Trophoblast cell (in vitro differentiated cells and primary cell): Measurements from ENCODE around the gene SUPT5H.
A peak's percentile ranks its signal among the peaks of the same experiment; 100 is the strongest.

Source experiments
- DNase-seq, 2 donors: peaks; one replicate each; pipeline ENCODE4 v3.0.0-alpha.2; 2016
- H2AFZ ChIP-seq: 2 replicates; pipeline ENCODE4 v1.6.1; 2013; ENCODE audit warnings: low read length, moderate library complexity, mild to moderate bottlenecking; ENCODE audit not compliant: insufficient read depth, poor library complexity
- H2AK5ac ChIP-seq: 2 replicates; pipeline ENCODE4 v1.6.1; 2013; ENCODE audit warnings: mild to moderate bottlenecking, low read length
- H2BK120ac ChIP-seq: 2 replicates; pipeline ENCODE4 v1.6.1; 2013; ENCODE audit warnings: low read length, mild to moderate bottlenecking, moderate library complexity; ENCODE audit not compliant: insufficient read depth, poor library complexity
- H2BK12ac ChIP-seq: 2 replicates; pipeline ENCODE4 v1.6.1; 2013; ENCODE audit warnings: mild to moderate bottlenecking, low read length, moderate library complexity
- H2BK5ac ChIP-seq: 2 replicates; pipeline ENCODE4 v1.6.1; 2013; ENCODE audit warnings: low read length, low read depth, moderate library complexity, mild to moderate bottlenecking; ENCODE audit not compliant: poor library complexity
- H3K14ac ChIP-seq: 2 replicates; pipeline ENCODE4 v1.6.1; 2013; ENCODE audit warnings: mild to moderate bottlenecking, low read length
- H3K18ac ChIP-seq: 2 replicates; pipeline ENCODE4 v1.6.1; 2013; ENCODE audit warnings: mild to moderate bottlenecking, low read length
- H3K23ac ChIP-seq: 2 replicates; pipeline ENCODE4 v1.6.1; 2013; ENCODE audit warnings: low read length
- H3K27ac ChIP-seq: 2 replicates; pipeline ENCODE4 v1.5.1; 2013; ENCODE audit warnings: low read depth, mild to moderate bottlenecking, inconsistent platforms, low read length, moderate library complexity
- H3K27me3 ChIP-seq: 2 replicates; pipeline ENCODE4 v1.6.1; 2013; ENCODE audit warnings: inconsistent platforms, mild to moderate bottlenecking, low read length, moderate library complexity; ENCODE audit not compliant: insufficient read depth
- H3K36me3 ChIP-seq, 2 experiments: 1 replicate in 1 of 2; 2 replicates in 1 of 2; pipeline ENCODE4 v1.6.1; 2013; ENCODE audit warnings: low read length in 2 of 2, mild to moderate bottlenecking in 2 of 2, moderate library complexity in 1 of 2; ENCODE audit not compliant: insufficient read depth in 2 of 2, control insufficient read depth in 1 of 2
- H3K4ac ChIP-seq: 2 replicates; pipeline ENCODE4 v1.6.1; 2013; ENCODE audit warnings: low read depth, mild to moderate bottlenecking, low read length, moderate library complexity
- H3K4me1 ChIP-seq, 2 experiments: 1 replicate in 1 of 2; 2 replicates in 1 of 2; pipeline ENCODE4 v1.6.1; 2013; ENCODE audit warnings: low read length in 2 of 2, mild to moderate bottlenecking in 2 of 2, moderate library complexity in 1 of 2; ENCODE audit not compliant: insufficient read depth in 2 of 2, control insufficient read depth in 1 of 2
- H3K4me2 ChIP-seq: 2 replicates; pipeline ENCODE4 v1.6.1; 2013; ENCODE audit warnings: inconsistent platforms, mild to moderate bottlenecking, low read length, moderate library complexity
- H3K4me3 ChIP-seq: 2 replicates; pipeline ENCODE4 v1.5.1; 2013; ENCODE audit warnings: mild to moderate bottlenecking, low read depth, low read length, inconsistent platforms
- H3K79me1 ChIP-seq: one replicate; pipeline ENCODE4 v1.6.1; 2013; ENCODE audit warnings: low read length
- H3K79me2 ChIP-seq: 2 replicates; pipeline ENCODE4 v1.6.1; 2013; ENCODE audit warnings: low read length, mild to moderate bottlenecking; ENCODE audit not compliant: control insufficient read depth, insufficient read depth, poor library complexity
- H3K9ac ChIP-seq: 2 replicates; pipeline ENCODE4 v1.6.1; 2013; ENCODE audit warnings: mild to moderate bottlenecking, low read length
- H3K9me3 ChIP-seq: 2 replicates; pipeline ENCODE4 v1.6.1; 2013; ENCODE audit warnings: low read depth, mild to moderate bottlenecking, control low read depth, inconsistent platforms, low read length; ENCODE audit not compliant: insufficient read depth
- H4K12ac ChIP-seq: 2 replicates; pipeline ENCODE4 v1.6.1; 2013; ENCODE audit warnings: low read depth, mild to moderate bottlenecking, low read length, moderate library complexity
- H4K8ac ChIP-seq: 2 replicates; pipeline ENCODE4 v1.6.1; 2013; ENCODE audit warnings: low read depth, mild to moderate bottlenecking, low read length, moderate library complexity
- H4K91ac ChIP-seq: one replicate; pipeline ENCODE4 v1.6.1; 2013; ENCODE audit warnings: low read depth, mild to moderate bottlenecking, low read length, moderate library complexity
- WGBS: extraction: QIAGEN DNeasy Blood & Tissue Kit; methylation state at CpG from one replicate; pipeline ENCODE4 v1.1.7; 2013; ENCODE audit warnings: missing lambda C conversion rate; ENCODE audit not compliant: insufficient read length, insufficient coverage; ENCODE audit errors: extremely low coverage; 5-methylcytosine and 5-hydroxymethylcytosine counted together

Gene SUPT5H

GRCh38 chr19:39497701-39497995 is 52.3 kb downstream of the SUPT5H start:
- Histone ChIP-seq H3K18ac (no peak overlapping the region), H2AK5ac (no peak overlapping the region), H4K12ac (no peak overlapping the region), H2BK12ac (no peak overlapping the region), H3K4me1 (peaks cover 7 to 10% of the 10 kb centered on the region in 2 experiments), H3K27me3 (peaks cover 23% of the 10 kb centered on the region), H4K91ac (no peak overlapping the region), H3K4me3 (no peak overlapping the region), H2AFZ (peak overlapping the region; percentile 14), H2BK5ac (no peak overlapping the region), H3K27ac (no peak overlapping the region), H3K4ac (no peak overlapping the region), H3K79me1 (peaks cover 1% of the 10 kb centered on the region), H2BK120ac (no peak overlapping the region), H3K9ac (no peak overlapping the region), H3K14ac (no peak overlapping the region), H3K36me3 (no peaks in the 10 kb centered on the region), H4K8ac (no peak overlapping the region), H3K23ac (no peak overlapping the region), H3K4me2 (peak overlapping the region; percentile 63), H3K9me3 (peaks cover 3% of the 10 kb centered on the region), H3K79me2 (no peaks in the 10 kb centered on the region)
- no CpG with 5 or more reads among the region's 7 CpGs for WGBS
- DNase-seq: no peak

GRCh38 chr19:39497996-39498797 is 52.8 kb downstream of the SUPT5H start:
- no peak overlapping the region for H2AK5ac ChIP-seq
- no peak overlapping the region for H3K14ac ChIP-seq
- peak overlapping the region; percentile 14 for H2AFZ ChIP-seq
- no peak overlapping the region for H3K4me3 ChIP-seq
- H3K4me1 ChIP-seq: peaks cover 8 to 10% of the 10 kb centered on the region in 2 experiments
- no peak overlapping the region for H2BK5ac ChIP-seq
- no peak for DNase-seq
- no peak overlapping the region for H2BK120ac ChIP-seq
- peak overlapping the region; percentile 63 for H3K4me2 ChIP-seq
- WGBS: no CpG with 5 or more reads among the region's 40 CpGs
- H2BK12ac ChIP-seq: no peak overlapping the region
- H3K79me2 ChIP-seq: no peaks in the 10 kb centered on the region
- no peak overlapping the region for H3K27ac ChIP-seq
- peaks cover 2% of the 10 kb centered on the region for H3K79me1 ChIP-seq
- H3K36me3 ChIP-seq: no peaks in the 10 kb centered on the region
- no peak overlapping the region for H3K23ac ChIP-seq
- H3K18ac ChIP-seq: no peak overlapping the region
- no peak overlapping the region for H4K8ac ChIP-seq
- H4K91ac ChIP-seq: no peak overlapping the region
- peaks cover 23% of the 10 kb centered on the region for H3K27me3 ChIP-seq
- no peak overlapping the region for H4K12ac ChIP-seq
- H3K9me3 ChIP-seq: peaks cover 7% of the 10 kb centered on the region
- no peak overlapping the region for H3K4ac ChIP-seq
- no peak overlapping the region for H3K9ac ChIP-seq

- no peak within 1 kb of the TSS for H2BK5ac ChIP-seq
- DNase-seq: no peak
Measured at GRCh38 chr19:39498798-39499642, 53.6 kb downstream of the SUPT5H start, which contains the start of gene DLL3. DLL3 (plus strand) TSS chr19:39498947; CDS start chr19:39498975, 28 bp downstream.

GRCh38 chr19:39499932-39500331 is 54.5 kb downstream of the SUPT5H start:
- peaks cover 8 to 10% of the 10 kb centered on the region in 2 experiments for H3K4me1 ChIP-seq

More at GRCh38 chr19:39498798-39499642, 53.6 kb downstream of the SUPT5H start, which contains the start of gene DLL3:
- no CpG with 5 or more reads among the region's 60 CpGs for WGBS
- Histone ChIP-seq H3K36me3 (no peaks in the 10 kb centered on the region), H3K79me1 (peaks cover 2% of the 10 kb centered on the region), H2AK5ac (no peak within 1 kb of the TSS), H4K12ac (no peak within 1 kb of the TSS), H4K91ac (no peak within 1 kb of the TSS), H3K27ac (no peak within 1 kb of the TSS), H3K14ac (no peak within 1 kb of the TSS), H4K8ac (no peak within 1 kb of the TSS), H3K27me3 (peaks cover 23% of the 10 kb centered on the region), H3K4me1 (peaks cover 8 to 10% of the 10 kb centered on the region in 2 experiments), H3K4me3 (no peak within 1 kb of the TSS), H3K79me2 (no peaks in the 10 kb centered on the region), H2BK12ac (no peak within 1 kb of the TSS), H3K4ac (no peak within 1 kb of the TSS), H2BK120ac (no peak within 1 kb of the TSS), H3K23ac (no peak within 1 kb of the TSS), H3K9ac (no peak within 1 kb of the TSS), H3K4me2 (peak within 1 kb of the TSS; percentile 63), H3K18ac (no peak within 1 kb of the TSS), H2AFZ (peak within 1 kb of the TSS; percentile 14), H3K9me3 (peaks cover 7% of the 10 kb centered on the region)

More at GRCh38 chr19:39499932-39500331, 54.5 kb downstream of the SUPT5H start:
- DNase-seq: no peak
- Histone ChIP-seq H2BK120ac (no peak overlapping the region), H2AFZ (no peak overlapping the region), H3K79me2 (no peaks in the 10 kb centered on the region), H2BK12ac (no peak overlapping the region), H3K9ac (no peak overlapping the region), H3K79me1 (peaks cover 2% of the 10 kb centered on the region), H3K18ac (no peak overlapping the region), H3K27ac (no peak overlapping the region), H3K14ac (no peak overlapping the region), H3K4me3 (no peak overlapping the region), H3K27me3 (peaks cover 24% of the 10 kb centered on the region), H2AK5ac (no peak overlapping the region), H4K8ac (no peak overlapping the region), H3K36me3 (no peaks in the 10 kb centered on the region), H3K4ac (no peak overlapping the region), H3K23ac (no peak overlapping the region), H2BK5ac (no peak overlapping the region), H4K12ac (no peak overlapping the region), H3K4me2 (no peak overlapping the region), H3K9me3 (peaks cover 7% of the 10 kb centered on the region), H4K91ac (no peak overlapping the region)
- no CpG with 5 or more reads among the region's 8 CpGs for WGBS
